Measurements from ENCODE around the gene ANKRD6. TPM values are rescaled to one million over a fixed set of nuclear protein-coding genes. Genes with fewer than 3 reads are reported as not detected.

Gene ANKRD6
- total RNA-seq, 4 donors from 2014 or later, result 2.7 to 9.4 (median 6.6) TPM

DNA sequence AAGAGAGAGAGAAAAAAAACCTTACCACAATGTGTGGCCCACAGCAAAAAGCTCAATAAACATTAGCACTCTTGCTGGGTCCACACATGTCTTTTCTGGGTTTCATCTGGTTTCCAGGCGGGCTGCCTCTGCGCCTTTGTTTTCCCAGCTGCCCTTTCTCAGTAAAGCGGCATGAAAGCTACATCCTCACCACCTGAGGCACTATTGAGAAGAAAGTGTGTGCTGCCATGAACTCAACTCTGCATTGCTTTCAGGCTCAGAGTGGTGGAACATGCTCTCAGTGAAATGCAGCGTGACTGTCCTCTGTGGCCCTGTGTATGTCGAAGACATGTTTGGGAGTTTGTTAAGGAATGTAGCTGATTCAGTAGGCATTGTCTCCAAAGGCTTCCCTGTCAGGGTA is 103.3 kb downstream of the ANKRD6 start:
- Histone ChIP-seq H3K27ac (no peak overlapping the region), H3K4me3 (no peak overlapping the region), H3K36me3 (no peaks in the 10 kb centered on the region), H3K27me3 (no peaks in the 10 kb centered on the region), H3K9me3 (no peaks in the 10 kb centered on the region), H3K4me1 (no peaks in the 10 kb centered on the region)
- in situ Hi-C loops (cut with MboI; ENCODE audit: low pct_ligation_motif_present in 1 of 4, low pct_unique_long_range_greater_than_20kb in 1 of 4, low sequenced_read_pairs in 3 of 4) (no loop called here), intact Hi-C loops (cut with DNase I; ENCODE audit: low total_unique reads) (no loop called here)
- TF ChIP-seq, protein P1, sequence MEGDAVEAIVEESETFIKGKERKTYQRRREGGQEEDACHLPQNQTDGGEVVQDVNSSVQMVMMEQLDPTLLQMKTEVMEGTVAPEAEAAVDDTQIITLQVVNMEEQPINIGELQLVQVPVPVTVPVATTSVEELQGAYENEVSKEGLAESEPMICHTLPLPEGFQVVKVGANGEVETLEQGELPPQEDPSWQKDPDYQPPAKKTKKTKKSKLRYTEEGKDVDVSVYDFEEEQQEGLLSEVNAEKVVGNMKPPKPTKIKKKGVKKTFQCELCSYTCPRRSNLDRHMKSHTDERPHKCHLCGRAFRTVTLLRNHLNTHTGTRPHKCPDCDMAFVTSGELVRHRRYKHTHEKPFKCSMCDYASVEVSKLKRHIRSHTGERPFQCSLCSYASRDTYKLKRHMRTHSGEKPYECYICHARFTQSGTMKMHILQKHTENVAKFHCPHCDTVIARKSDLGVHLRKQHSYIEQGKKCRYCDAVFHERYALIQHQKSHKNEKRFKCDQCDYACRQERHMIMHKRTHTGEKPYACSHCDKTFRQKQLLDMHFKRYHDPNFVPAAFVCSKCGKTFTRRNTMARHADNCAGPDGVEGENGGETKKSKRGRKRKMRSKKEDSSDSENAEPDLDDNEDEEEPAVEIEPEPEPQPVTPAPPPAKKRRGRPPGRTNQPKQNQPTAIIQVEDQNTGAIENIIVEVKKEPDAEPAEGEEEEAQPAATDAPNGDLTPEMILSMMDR (IDR thresholded peaks at IDR 0.05), result no peak
- no peak for TF ChIP-seq POLR2A (IDR thresholded peaks at IDR 0.05)
- no peak for TF ChIP-seq POLR2AphosphoS5 (IDR thresholded peaks at IDR 0.05)
- TF ChIP-seq EP300 (IDR thresholded peaks at IDR 0.05; ENCODE audit: low read depth), result no peak
- WGBS, 2 donors (ENCODE audit: low coverage in 1 of 2), result 80 to 92% methylated on average over 2 to 5 of the region's 5 CpGs
- DNase-seq, result no peak

DNA sequence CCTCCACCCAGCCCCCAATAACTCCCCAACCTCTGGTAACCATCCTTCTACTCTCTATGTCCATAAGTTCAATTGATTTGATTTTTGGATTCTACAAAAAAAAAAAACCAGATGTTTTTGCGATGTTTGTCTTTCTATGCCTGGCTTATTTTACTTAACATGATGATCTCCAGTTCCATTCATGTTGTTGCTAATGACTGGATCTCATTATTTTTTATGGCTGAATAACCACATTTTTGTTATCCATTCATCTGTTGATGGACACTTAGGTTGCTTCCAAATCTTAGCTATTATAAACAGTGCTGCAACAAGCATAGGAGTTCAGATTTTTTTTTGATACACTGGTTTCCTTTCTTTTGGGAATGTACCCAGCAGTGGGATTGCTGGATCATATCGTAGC is 106.8 kb downstream of the ANKRD6 start:
- in situ Hi-C loops (cut with MboI; ENCODE audit: low pct_ligation_motif_present in 1 of 4, low pct_unique_long_range_greater_than_20kb in 1 of 4, low sequenced_read_pairs in 3 of 4) (no loop called here), intact Hi-C loops (cut with DNase I; ENCODE audit: low total_unique reads) (no loop called here)
- TF ChIP-seq, protein P1 (IDR thresholded peaks at IDR 0.05), result no peak
- no peak for TF ChIP-seq POLR2A (IDR thresholded peaks at IDR 0.05)
- TF ChIP-seq EP300 (IDR thresholded peaks at IDR 0.05; ENCODE audit: low read depth), result no peak
- no peak for TF ChIP-seq POLR2AphosphoS5 (IDR thresholded peaks at IDR 0.05)
- Histone ChIP-seq H3K4me1 (no peaks in the 10 kb centered on the region), H3K36me3 (no peaks in the 10 kb centered on the region), H3K4me3 (no peak overlapping the region), H3K27ac (no peak overlapping the region), H3K27me3 (no peaks in the 10 kb centered on the region), H3K9me3 (no peaks in the 10 kb centered on the region)
- WGBS, 2 donors (ENCODE audit: low coverage in 1 of 2), result 88 to 95% methylated on average over 2 of the region's 2 CpGs
- no peak for DNase-seq

DNA sequence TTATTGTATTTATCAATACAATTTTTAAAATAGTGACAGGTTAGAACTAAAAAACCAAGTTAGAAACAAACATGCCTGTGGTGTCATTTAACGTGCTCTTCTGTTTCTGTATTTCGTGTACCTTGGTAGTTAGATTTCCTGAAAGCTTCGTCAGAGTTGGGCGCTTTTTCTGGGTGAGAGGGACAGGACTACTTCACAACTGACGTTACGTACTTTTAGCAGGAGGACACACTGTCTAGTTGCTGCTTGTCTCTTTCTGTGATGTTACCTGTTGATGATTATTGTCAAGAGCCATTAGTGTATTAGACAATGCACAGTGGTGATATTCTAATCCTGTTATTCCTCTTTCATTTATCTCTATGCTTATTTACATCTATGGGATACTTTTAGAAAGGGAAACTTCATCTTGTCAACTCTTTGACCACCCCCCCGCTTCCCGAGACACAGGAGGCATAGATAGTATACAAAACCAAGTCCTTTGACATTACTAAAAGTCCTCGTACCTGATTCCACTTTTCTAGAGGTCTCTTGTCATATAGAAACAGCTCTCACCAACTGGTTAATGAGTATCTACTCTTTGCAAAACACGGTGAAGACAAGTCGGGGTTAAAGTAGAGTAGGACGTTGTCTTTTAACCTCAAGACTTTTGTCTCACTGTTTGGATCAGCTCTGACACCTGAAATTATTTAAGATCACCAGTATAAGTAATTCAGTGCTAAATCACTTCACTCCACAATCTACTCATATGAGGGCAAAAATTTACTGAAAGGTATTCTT is 109.3 kb downstream of the ANKRD6 start:
- intact Hi-C loops (cut with DNase I; ENCODE audit: low total_unique reads) (no loop called here), in situ Hi-C loops (cut with MboI; ENCODE audit: low pct_ligation_motif_present in 1 of 4, low pct_unique_long_range_greater_than_20kb in 1 of 4, low sequenced_read_pairs in 3 of 4) (no loop called here)
- H3K27me3 ChIP-seq, result no peaks in the 10 kb centered on the region
- no peaks in the 10 kb centered on the region for H3K9me3 ChIP-seq
- no peak overlapping the region for H3K4me3 ChIP-seq
- no peak for DNase-seq
- TF ChIP-seq, protein P1 (IDR thresholded peaks at IDR 0.05), result no peak
- TF ChIP-seq EP300 (IDR thresholded peaks at IDR 0.05; ENCODE audit: low read depth) (no peak), POLR2A (IDR thresholded peaks at IDR 0.05) (no peak), POLR2AphosphoS5 (IDR thresholded peaks at IDR 0.05) (no peak)
- WGBS, 2 donors (ENCODE audit: low coverage in 1 of 2), result 79 to 82% methylated on average over 11 to 12 of the region's 12 CpGs
- H3K27ac ChIP-seq, result no peak overlapping the region
- no peaks in the 10 kb centered on the region for H3K4me1 ChIP-seq
- H3K36me3 ChIP-seq, result no peaks in the 10 kb centered on the region

DNA sequence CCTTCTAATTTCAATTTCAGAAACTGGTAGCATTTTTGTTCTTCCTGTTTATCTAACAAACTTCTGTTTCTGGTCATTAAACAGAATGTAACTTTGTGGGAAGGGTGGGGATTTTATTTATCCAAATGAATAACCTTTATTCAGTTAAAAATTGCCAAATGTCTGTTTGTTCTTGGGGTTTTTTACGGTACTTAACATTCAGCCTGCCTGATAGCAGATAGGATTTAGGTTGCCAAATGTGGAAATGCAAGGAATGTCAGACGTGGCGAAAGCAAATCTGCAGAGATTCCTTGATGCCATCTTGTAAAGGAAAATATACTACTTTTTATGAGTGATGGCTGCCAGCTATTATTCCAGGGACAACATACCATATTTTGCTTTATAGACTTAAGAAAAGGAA is 109.9 kb downstream of the ANKRD6 start:
- Histone ChIP-seq H3K27ac (no peak overlapping the region), H3K27me3 (no peaks in the 10 kb centered on the region), H3K4me3 (no peak overlapping the region), H3K4me1 (no peaks in the 10 kb centered on the region), H3K36me3 (no peaks in the 10 kb centered on the region), H3K9me3 (no peaks in the 10 kb centered on the region)
- 53 to 54% methylated on average over 3 of the region's 3 CpGs for WGBS, 2 donors (ENCODE audit: low coverage in 1 of 2)
- no peak for DNase-seq
- TF ChIP-seq EP300 (IDR thresholded peaks at IDR 0.05; ENCODE audit: low read depth), result no peak
- TF ChIP-seq POLR2AphosphoS5 (IDR thresholded peaks at IDR 0.05), result no peak
- TF ChIP-seq POLR2A (IDR thresholded peaks at IDR 0.05), result no peak
- TF ChIP-seq, protein P1 (IDR thresholded peaks at IDR 0.05), result no peak
- in situ Hi-C loops (cut with MboI; ENCODE audit: low pct_ligation_motif_present in 1 of 4, low pct_unique_long_range_greater_than_20kb in 1 of 4, low sequenced_read_pairs in 3 of 4) (no loop called here), intact Hi-C loops (cut with DNase I; ENCODE audit: low total_unique reads) (no loop called here)
